ENCODE measurements around the gene ATP8A1.

The ATP8A1 gene

DNA sequence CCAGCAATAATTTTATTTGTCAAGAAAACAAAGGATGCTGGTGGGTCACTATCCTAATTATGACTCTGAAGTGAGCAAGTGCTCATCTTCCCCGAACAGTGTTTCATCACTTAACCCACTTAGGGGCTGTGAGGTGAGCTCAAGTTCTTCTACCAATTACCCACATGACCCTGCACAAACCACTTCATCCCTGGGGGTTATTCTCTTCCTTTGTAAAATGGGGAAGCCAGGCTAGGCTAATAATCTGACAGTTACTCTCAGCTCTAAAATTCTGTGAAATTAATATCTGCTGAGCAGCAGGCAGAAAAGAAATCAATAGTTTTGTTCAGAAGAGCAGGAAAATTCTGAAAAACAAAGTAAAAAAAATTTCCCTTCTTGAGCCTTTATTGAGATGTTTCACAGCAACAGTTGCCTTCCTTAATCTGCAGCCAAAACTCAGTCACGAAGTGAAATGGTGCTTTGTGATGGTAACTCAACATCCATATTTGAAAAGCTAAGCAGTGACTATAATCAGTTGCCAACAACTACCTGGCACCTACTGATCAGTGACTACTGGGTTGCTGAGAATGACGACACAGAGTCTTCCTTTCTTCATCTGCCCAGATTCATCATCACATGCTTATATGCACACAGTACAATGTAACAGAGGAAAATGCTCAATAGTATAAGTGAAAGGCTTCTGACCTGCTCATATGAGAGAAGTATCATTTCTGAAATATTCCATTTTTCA is 24.1 kb downstream of the ATP8A1 start:
- no peak overlapping the region for H3K27ac ChIP-seq
- TF ChIP-seq ZFX (IDR thresholded peaks at IDR 0.05) (no peak), CTCF (conservative IDR thresholded peaks at IDR 0.05) (no peak)

DNA sequence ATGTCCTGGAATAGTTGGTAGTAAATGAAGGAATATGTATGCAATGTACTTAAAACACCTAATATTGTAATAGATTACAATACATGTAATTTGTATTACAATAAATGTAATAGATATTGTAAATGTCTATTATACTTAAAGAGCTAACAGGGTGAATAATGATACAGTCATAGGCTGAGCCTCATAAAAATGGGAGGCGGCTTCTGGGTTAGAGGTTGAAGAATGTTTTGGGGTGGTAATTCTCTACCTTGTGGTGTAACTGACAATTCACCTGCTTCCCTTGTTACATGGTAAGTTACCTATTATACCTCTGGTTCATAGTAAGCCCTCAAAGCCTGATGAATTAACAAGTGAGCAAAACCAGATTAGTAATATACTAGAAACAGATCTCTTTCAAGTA is 26.0 kb downstream of the ATP8A1 start:
- no peak for TF ChIP-seq CTCF (conservative IDR thresholded peaks at IDR 0.05)
- TF ChIP-seq ZFX (IDR thresholded peaks at IDR 0.05): no peak
- H3K27ac ChIP-seq: no peak overlapping the region

DNA sequence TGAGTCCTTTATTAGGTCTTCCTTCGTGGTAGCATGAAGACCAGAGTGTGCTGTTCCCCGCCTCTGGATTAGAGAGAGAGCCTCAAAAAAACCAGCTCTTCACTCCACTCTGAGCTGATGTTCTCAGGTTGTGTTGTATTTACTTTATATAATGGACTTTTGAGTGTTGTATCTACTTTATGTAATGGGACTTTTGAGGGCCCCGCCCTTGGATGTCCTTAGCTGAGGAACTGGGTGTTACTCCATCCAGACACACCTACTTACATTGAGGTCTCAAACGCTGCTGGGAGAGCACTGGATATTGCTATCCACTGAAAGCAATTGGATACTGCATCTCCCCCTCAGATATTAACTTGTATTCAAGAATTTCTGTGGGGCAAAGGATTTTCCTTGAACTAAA is 28.2 kb downstream of the ATP8A1 start:
- H3K27ac ChIP-seq: no peak overlapping the region
- no peak for TF ChIP-seq CTCF (conservative IDR thresholded peaks at IDR 0.05)
- no peak for TF ChIP-seq ZFX (IDR thresholded peaks at IDR 0.05)

- TF ChIP-seq CTCF (conservative IDR thresholded peaks at IDR 0.05): no peak
- TF ChIP-seq ZFX (IDR thresholded peaks at IDR 0.05): no peak
- no peak overlapping the region for H3K27ac ChIP-seq
These were observed 28.8 kb downstream of the ATP8A1 start for GRCh38 chr4:42627885-42628646.

DNA sequence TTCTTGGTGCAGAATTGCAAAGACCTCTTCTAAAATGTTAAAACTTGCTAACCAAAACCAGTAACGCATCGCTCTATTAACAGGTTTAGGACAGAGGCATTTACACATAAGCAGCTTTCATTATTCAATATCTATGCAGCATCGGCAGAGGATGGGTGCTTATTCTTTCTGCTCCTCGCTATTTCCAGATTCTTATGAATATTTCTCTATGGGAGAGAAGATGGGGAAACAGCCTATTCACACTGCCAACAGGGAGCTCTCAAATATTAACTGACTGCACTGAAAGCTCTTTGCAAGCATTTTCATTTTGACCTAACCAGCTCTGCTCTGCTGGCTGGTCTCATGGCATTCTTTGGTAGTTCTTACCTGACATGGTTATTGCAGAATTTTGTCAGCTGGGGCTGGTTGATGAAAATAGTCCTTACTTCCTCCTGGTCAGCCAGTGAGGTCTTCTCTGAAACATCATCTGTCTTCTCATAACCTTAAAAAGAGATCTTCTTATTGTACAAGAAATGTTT is 30.2 kb downstream of the ATP8A1 start:
- TF ChIP-seq ZFX (IDR thresholded peaks at IDR 0.05): no peak
- no peak for TF ChIP-seq CTCF (conservative IDR thresholded peaks at IDR 0.05)
- H3K27ac ChIP-seq: no peak overlapping the region

GRCh38 chr4:42625329-42625728 is 31.6 kb downstream of the ATP8A1 start:
- no peak for TF ChIP-seq CTCF (conservative IDR thresholded peaks at IDR 0.05)
- no peak for TF ChIP-seq ZFX (IDR thresholded peaks at IDR 0.05)
- no peak overlapping the region for H3K27ac ChIP-seq

DNA sequence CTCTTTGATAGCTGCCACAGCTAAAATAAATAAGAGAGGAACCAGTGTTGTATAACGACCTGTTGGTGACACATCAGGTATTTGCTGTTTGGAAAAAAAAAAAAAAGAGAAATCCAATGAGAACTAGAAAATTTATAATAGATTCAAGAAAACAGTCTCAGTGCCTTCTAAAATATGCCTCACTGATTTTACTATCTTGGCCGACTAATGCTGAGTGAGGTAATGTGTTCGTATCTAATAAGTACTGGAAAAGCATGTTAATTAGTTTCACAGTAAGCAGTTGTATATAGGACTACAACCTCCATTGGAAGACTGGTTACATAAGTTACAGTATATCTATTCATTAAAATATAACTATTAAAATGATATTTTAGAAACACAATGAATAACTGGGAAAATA is 32.4 kb downstream of the ATP8A1 start:
- H3K27ac ChIP-seq: no peak overlapping the region
- TF ChIP-seq CTCF (conservative IDR thresholded peaks at IDR 0.05) (no peak), ZFX (IDR thresholded peaks at IDR 0.05) (no peak)
